HepG2 (cell line): ENCODE measurements around the gene ASCC3.

Experiments
- ATF3 ChIP-seq: sonication (generic); formaldehyde crosslinking; IDR thresholded peaks from 2 replicates; pipeline ENCODE4 v1.4.0; 2020; ENCODE audit warnings: missing genetic modification reagents
- CAMTA2 ChIP-seq: sonication (generic); formaldehyde crosslinking; IDR thresholded peaks from 2 replicates; pipeline ENCODE4 v1.4.0; 2020; ENCODE audit warnings: mild to moderate bottlenecking, missing genetic modification reagents, borderline replicate concordance
- CREB3 ChIP-seq: sonication (generic); formaldehyde crosslinking; IDR thresholded peaks from 2 replicates; pipeline ENCODE4 v1.5.0; 2020; ENCODE audit warnings: missing genetic modification reagents
- CTCF ChIP-seq: sonication (generic); formaldehyde crosslinking; IDR thresholded peaks from 2 replicates; pipeline ENCODE4 v1.5.0; 2020; ENCODE audit warnings: mild to moderate bottlenecking, missing genetic modification reagents, moderate library complexity
- JUNB ChIP-seq: sonication (generic); formaldehyde crosslinking; IDR thresholded peaks from 2 replicates; pipeline ENCODE4 v1.8.0; 2022; ENCODE audit warnings: missing genetic modification reagents, mild to moderate bottlenecking, borderline replicate concordance
- TBX3 ChIP-seq: fragments of 450-650 bp; IDR thresholded peaks from 2 replicates; pipeline ENCODE4 v1.6.1; 2017; ENCODE audit warnings: antibody characterized with exemption, mild to moderate bottlenecking, inconsistent platforms, borderline replicate concordance
- THAP7 ChIP-seq: sonication (generic); formaldehyde crosslinking; IDR thresholded peaks from 2 replicates; pipeline ENCODE4 v1.8.1; 2023; ENCODE audit warnings: mild to moderate bottlenecking, missing genetic modification reagents
- TRIM24 ChIP-seq: sonication (generic); formaldehyde crosslinking; IDR thresholded peaks from 2 replicates; pipeline ENCODE4 v1.8.0; 2022; ENCODE audit warnings: mild to moderate bottlenecking, missing genetic modification reagents
- ZFP1 ChIP-seq: IDR thresholded peaks from 2 replicates; pipeline ENCODE4 v1.6.1; 2016
- ZNF652 ChIP-seq: IDR thresholded peaks from 2 replicates; pipeline ENCODE4 v1.6.1; 2016; ENCODE audit warnings: low read depth, borderline replicate concordance

- TF ChIP-seq ZNF652 (CRISPR knock-in tag) (no peak), CTCF (CRISPR knock-in tag) (no peak), ATF3 (CRISPR knock-in tag) (no peak), JUNB (CRISPR knock-in tag) (no peak), ZFP1 (CRISPR knock-in tag) (no peak), TBX3 (no peak), THAP7 (no peak), CAMTA2 (no peak), TRIM24 (CRISPR knock-in tag) (no peak), CREB3 (no peak)
These were observed 11.0 kb upstream of the ASCC3 start for GRCh38 chr6:100892116-100892515.
